Esophagus (tissue), 2 donors: ENCODE measurements around the gene MBD4. TPM values are rescaled to one million over a fixed set of nuclear protein-coding genes. Genes with fewer than 3 reads are reported as not detected.

Source experiments
- H3K27ac ChIP-seq, 2 donors: one replicate each; pipeline ENCODE4 v1.5.1; 2013; ENCODE audit warnings: low read depth in 2 of 2, mild to moderate bottlenecking in 2 of 2, inconsistent platforms in 1 of 2, low read length in 1 of 2, moderate library complexity in 1 of 2
- H3K27me3 ChIP-seq, 2 donors: one replicate each; pipeline ENCODE4 v1.6.1; 2013; ENCODE audit warnings: low read length in 2 of 2, control low read depth in 1 of 2, mild to moderate bottlenecking in 1 of 2; ENCODE audit not compliant: insufficient read depth in 2 of 2, control insufficient read depth in 1 of 2
- H3K36me3 ChIP-seq, 2 donors: one replicate each; pipeline ENCODE4 v1.6.1; 2013; ENCODE audit warnings: low read length in 1 of 2; ENCODE audit not compliant: control insufficient read depth in 2 of 2, insufficient read depth in 2 of 2
- H3K4me1 ChIP-seq, 2 donors: one replicate each; pipeline ENCODE4 v1.6.1; 2013; ENCODE audit warnings: low read length in 1 of 2; ENCODE audit not compliant: control insufficient read depth in 2 of 2, insufficient read depth in 2 of 2
- H3K4me3 ChIP-seq, 2 donors: one replicate each; pipeline ENCODE4 v1.5.1; 2013; ENCODE audit warnings: low read length in 2 of 2, mild to moderate bottlenecking in 2 of 2, low read depth in 1 of 2, moderate library complexity in 1 of 2
- H3K9me3 ChIP-seq, 2 donors: one replicate each; pipeline ENCODE4 v1.6.1; 2013; ENCODE audit warnings: mild to moderate bottlenecking in 2 of 2, low read depth in 1 of 2, low read length in 1 of 2, moderate library complexity in 1 of 2; ENCODE audit not compliant: control insufficient read depth in 2 of 2, insufficient read depth in 1 of 2
- WGBS, 2 donors: extraction: QIAGEN DNeasy Blood & Tissue Kit; methylation state at CpG; one replicate each; pipeline ENCODE4 v1.1.7; 2013; 5-methylcytosine and 5-hydroxymethylcytosine counted together
- polyA plus RNA-seq, 2 donors: library from polyadenylated mRNA; stranded (reverse); fragments of 200-250 nt; gene quantifications; one replicate each; pipeline ENCODE4 v1.2.3, GENCODE V29; 2013
- donor health status: healthy with polysubstance abuse.
- donor health status: Bipolar disorder and iron deficiency.

The MBD4 gene
- polyA plus RNA-seq, 2 donors, result 6.2 to 13.4 TPM

GRCh38 chr3:129425619-129426018 is 14.1 kb downstream of the MBD4 start:
- H3K9me3 ChIP-seq, result peaks cover 0 to 2% of the 10 kb centered on the region in 2 donors
- peaks cover 0 to 4% of the 10 kb centered on the region in 2 donors for H3K4me1 ChIP-seq
- WGBS, 2 donors, result 62 to 83% methylated on average over 2 of the region's 2 CpGs
- no peak overlapping the region for H3K4me3 ChIP-seq
- no peak overlapping the region for H3K27ac ChIP-seq
- H3K27me3 ChIP-seq, result no peaks in the 10 kb centered on the region
- peaks cover 0 to 3% of the 10 kb centered on the region in 2 donors for H3K36me3 ChIP-seq

- Histone ChIP-seq H3K36me3 (peaks cover 0 to 3% of the 10 kb centered on the region in 2 donors), H3K4me3 (no peak overlapping the region), H3K27ac (no peak overlapping the region), H3K4me1 (peaks cover 0 to 4% of the 10 kb centered on the region in 2 donors), H3K9me3 (peaks cover 0 to 2% of the 10 kb centered on the region in 2 donors), H3K27me3 (no peaks in the 10 kb centered on the region)
- WGBS, 2 donors, result 82 to 84% methylated on average over 3 of the region's 3 CpGs
Measured at GRCh38 chr3:129425213-129425612, 14.5 kb downstream of the MBD4 start.

GRCh38 chr3:129424185-129424841 is 15.4 kb downstream of the MBD4 start:
- Histone ChIP-seq H3K4me3 (no peak overlapping the region), H3K36me3 (no peaks in the 10 kb centered on the region), H3K27ac (no peak overlapping the region), H3K9me3 (peaks cover 0 to 2% of the 10 kb centered on the region in 2 donors), H3K27me3 (no peaks in the 10 kb centered on the region), H3K4me1 (peaks cover 0 to 4% of the 10 kb centered on the region in 2 donors)
- 65 to 67% methylated on average over 4 of the region's 4 CpGs for WGBS, 2 donors

GRCh38 chr3:129422897-129423296 is 16.9 kb downstream of the MBD4 start:
- H3K36me3 ChIP-seq, result no peaks in the 10 kb centered on the region
- no peaks in the 10 kb centered on the region for H3K27me3 ChIP-seq
- no peak overlapping the region for H3K4me3 ChIP-seq
- WGBS, 2 donors, result 87 to 91% methylated on average over 1 of the region's 1 CpG
- no peaks in the 10 kb centered on the region for H3K4me1 ChIP-seq
- peaks cover 0 to 2% of the 10 kb centered on the region in 2 donors for H3K9me3 ChIP-seq
- no peak overlapping the region for H3K27ac ChIP-seq

- no peaks in the 10 kb centered on the region for H3K4me1 ChIP-seq
- H3K9me3 ChIP-seq, result peaks cover 0 to 2% of the 10 kb centered on the region in 2 donors
- H3K27me3 ChIP-seq, result no peaks in the 10 kb centered on the region
- WGBS, 2 donors, result 78 to 81% methylated on average over 6 of the region's 6 CpGs
- H3K27ac ChIP-seq, result no peak overlapping the region
- H3K4me3 ChIP-seq, result no peak overlapping the region
- H3K36me3 ChIP-seq, result no peaks in the 10 kb centered on the region
Measured at GRCh38 chr3:129421988-129422745, 17.6 kb downstream of the MBD4 start.

GRCh38 chr3:129421236-129421883 is 18.4 kb downstream of the MBD4 start:
- no peak overlapping the region for H3K4me3 ChIP-seq
- H3K27ac ChIP-seq, result no peak overlapping the region
- 89 to 95% methylated on average over 12 of the region's 12 CpGs for WGBS, 2 donors
- no peaks in the 10 kb centered on the region for H3K4me1 ChIP-seq
- peaks cover 0 to 2% of the 10 kb centered on the region in 2 donors for H3K9me3 ChIP-seq
- H3K27me3 ChIP-seq, result no peaks in the 10 kb centered on the region
- no peaks in the 10 kb centered on the region for H3K36me3 ChIP-seq

- H3K27me3 ChIP-seq, result no peaks in the 10 kb centered on the region
- H3K4me3 ChIP-seq, result no peak overlapping the region
- H3K9me3 ChIP-seq, result peaks cover 0 to 2% of the 10 kb centered on the region in 2 donors
- H3K27ac ChIP-seq, result no peak overlapping the region
- 80 to 85% methylated on average over 4 of the region's 4 CpGs for WGBS, 2 donors
- H3K36me3 ChIP-seq, result no peaks in the 10 kb centered on the region
- no peaks in the 10 kb centered on the region for H3K4me1 ChIP-seq
Measured at GRCh38 chr3:129419476-129419875, 20.3 kb downstream of the MBD4 start.

- H3K27me3 ChIP-seq, result no peaks in the 10 kb centered on the region
- no peak overlapping the region for H3K27ac ChIP-seq
- no peaks in the 10 kb centered on the region for H3K36me3 ChIP-seq
- no peak overlapping the region for H3K4me3 ChIP-seq
- peaks cover 0 to 2% of the 10 kb centered on the region in 2 donors for H3K9me3 ChIP-seq
- 86 to 90% methylated on average over 14 of the region's 14 CpGs for WGBS, 2 donors
- no peaks in the 10 kb centered on the region for H3K4me1 ChIP-seq
Measured at GRCh38 chr3:129418041-129418973, 21.4 kb downstream of the MBD4 start.

GRCh38 chr3:129417326-129417725 is 22.4 kb downstream of the MBD4 start:
- Histone ChIP-seq H3K4me1 (no peaks in the 10 kb centered on the region), H3K27ac (no peak overlapping the region), H3K27me3 (no peaks in the 10 kb centered on the region), H3K9me3 (peaks cover 0 to 2% of the 10 kb centered on the region in 2 donors), H3K4me3 (no peak overlapping the region), H3K36me3 (no peaks in the 10 kb centered on the region)
- 63% methylated on average over 1 of the region's 1 CpG for WGBS, 2 donors
